HG02610 (cell line): ENCODE results near the gene CD276.

Experiments
- ATAC-seq: cut with Tn5 transposase; IDR thresholded peaks from one replicate; pipeline ENCODE4 v1.9.1; 2021; ENCODE audit warnings: mild to moderate bottlenecking, moderate library complexity; ENCODE audit not compliant: unreplicated experiment

Gene CD276

GRCh38 chr15:73746883-73747282, 62.7 kb downstream of the CD276 start:
- ATAC-seq: no peak

- no peak for ATAC-seq
Measured at GRCh38 chr15:73747847-73748590, 63.8 kb downstream of the CD276 start.

GRCh38 chr15:73748730-73749129, 64.5 kb downstream of the CD276 start:
- ATAC-seq: no peak

GRCh38 chr15:73749533-73749932, 65.3 kb downstream of the CD276 start:
- no peak for ATAC-seq

- no peak for ATAC-seq
Measured at GRCh38 chr15:73749971-73750370, 65.8 kb downstream of the CD276 start.

GRCh38 chr15:73750438-73750837, 66.3 kb downstream of the CD276 start:
- ATAC-seq: no peak

GRCh38 chr15:73750951-73751350, 66.8 kb downstream of the CD276 start:
- ATAC-seq: no peak

- ATAC-seq: no peak
Measured at GRCh38 chr15:73751511-73751898, 67.3 kb downstream of the CD276 start.

- ATAC-seq: no peak
Measured at GRCh38 chr15:73751899-73752805, 68.0 kb downstream of the CD276 start.

GRCh38 chr15:73752806-73753193, 68.6 kb downstream of the CD276 start:
- no peak for ATAC-seq

GRCh38 chr15:73753250-73754130, 69.3 kb downstream of the CD276 start, which contains the start of gene INSYN1:
INSYN1 (minus strand) TSS chr15:73753351; CDS start chr15:73751130, 2,221 bp downstream.
- ATAC-seq: no peak

- no peak for ATAC-seq
Measured at GRCh38 chr15:73754461-73754860, 70.3 kb downstream of the CD276 start.

- no peak for ATAC-seq
Measured at GRCh38 chr15:73755481-73755880, 71.3 kb downstream of the CD276 start.

GRCh38 chr15:73755946-73756345, 71.8 kb downstream of the CD276 start:
- no peak for ATAC-seq

- ATAC-seq: no peak
Measured at GRCh38 chr15:73756390-73756789, 72.2 kb downstream of the CD276 start.

- ATAC-seq: no peak
Measured at GRCh38 chr15:73756947-73757513, 72.8 kb downstream of the CD276 start.

- ATAC-seq: no peak
Measured at GRCh38 chr15:73757571-73757970, 73.4 kb downstream of the CD276 start.

GRCh38 chr15:73758461-73758860, 74.3 kb downstream of the CD276 start:
- no peak for ATAC-seq

- no peak for ATAC-seq
Measured at GRCh38 chr15:73760330-73761329, 76.4 kb downstream of the CD276 start.
